8988T (cell line): ENCODE data around the gene C3orf70.

Experiments
- DNase-seq: peaks from one replicate; pipeline ENCODE4 v3.0.0; 2011

Gene C3orf70, protein sequence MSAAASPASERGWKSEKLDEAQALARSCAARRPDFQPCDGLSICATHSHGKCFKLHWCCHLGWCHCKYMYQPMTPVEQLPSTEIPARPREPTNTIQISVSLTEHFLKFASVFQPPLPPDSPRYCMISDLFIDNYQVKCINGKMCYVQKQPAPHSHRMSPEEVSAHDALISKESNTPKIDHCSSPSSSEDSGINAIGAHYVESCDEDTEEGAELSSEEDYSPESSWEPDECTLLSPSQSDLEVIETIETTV

GRCh38 chr3:185152410-185153170, at the start of gene C3orf70:
C3orf70 (minus strand) TSS chr3:185153060; CDS start chr3:185152823, 237 bp downstream.
- DNase-seq = peak; percentile 80

DNA sequence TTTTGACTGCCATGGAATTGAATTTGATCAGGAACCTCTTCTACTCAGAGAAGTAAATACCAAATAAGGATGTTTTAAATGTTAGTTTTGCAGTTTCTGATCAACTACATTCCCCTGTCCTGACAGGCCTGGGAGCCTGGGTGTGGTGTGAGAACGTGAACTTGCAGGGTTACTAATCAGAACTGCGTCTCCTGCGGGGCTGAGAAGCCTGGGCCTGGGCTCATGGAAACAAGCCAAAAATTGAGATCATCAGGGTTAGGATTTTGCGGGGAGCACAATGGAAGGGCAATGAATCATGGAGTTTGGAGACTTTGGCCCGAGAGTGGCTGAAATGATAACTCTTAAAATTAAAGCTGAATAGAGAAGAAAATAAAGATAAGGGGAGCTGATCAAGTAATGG, 47.8 kb upstream of the C3orf70 start:
- no peak for DNase-seq

DNA sequence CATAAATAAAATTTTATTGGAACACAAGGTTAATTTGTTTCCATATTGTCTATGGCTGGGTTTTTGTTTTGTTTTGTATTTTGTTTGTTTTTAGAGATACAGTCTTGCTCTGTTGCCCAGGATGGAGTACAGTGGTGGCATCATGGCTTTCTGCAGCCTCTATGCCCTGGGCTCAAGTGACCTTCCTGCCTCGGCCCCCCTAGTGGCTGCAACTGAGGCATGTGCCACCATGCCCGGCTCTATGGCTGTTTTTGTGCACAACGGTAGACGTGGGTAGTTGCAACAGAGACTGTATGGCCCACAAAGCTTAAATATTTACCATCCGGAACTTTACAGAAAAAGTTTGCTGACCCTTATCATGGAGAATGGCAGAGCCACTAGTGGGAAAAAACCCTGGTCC, 46.8 kb upstream of the C3orf70 start:
- no peak for DNase-seq

DNA sequence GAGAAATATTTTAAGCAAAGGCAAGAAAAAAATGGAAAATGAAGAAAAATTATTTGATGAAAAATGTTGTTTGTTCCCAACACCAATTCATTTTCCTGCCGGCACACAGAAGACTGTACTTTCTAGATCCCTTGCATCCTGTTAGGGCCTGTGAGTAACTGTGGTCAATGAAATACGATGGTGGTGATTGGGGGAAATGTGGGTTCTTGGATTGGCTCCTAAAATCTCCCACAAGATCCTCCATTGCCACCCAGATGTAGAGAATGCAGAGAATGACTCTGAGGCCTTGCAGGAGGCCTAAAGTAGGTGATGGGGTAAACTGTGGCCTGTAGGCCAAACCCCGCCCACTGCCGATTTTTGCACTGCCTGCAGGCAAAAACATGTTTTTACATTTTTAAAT, 46.3 kb upstream of the C3orf70 start:
- no peak for DNase-seq

- DNase-seq = no peak
These were observed 44.2 kb upstream of the C3orf70 start for GRCh38 chr3:185197068-185197467.

DNA sequence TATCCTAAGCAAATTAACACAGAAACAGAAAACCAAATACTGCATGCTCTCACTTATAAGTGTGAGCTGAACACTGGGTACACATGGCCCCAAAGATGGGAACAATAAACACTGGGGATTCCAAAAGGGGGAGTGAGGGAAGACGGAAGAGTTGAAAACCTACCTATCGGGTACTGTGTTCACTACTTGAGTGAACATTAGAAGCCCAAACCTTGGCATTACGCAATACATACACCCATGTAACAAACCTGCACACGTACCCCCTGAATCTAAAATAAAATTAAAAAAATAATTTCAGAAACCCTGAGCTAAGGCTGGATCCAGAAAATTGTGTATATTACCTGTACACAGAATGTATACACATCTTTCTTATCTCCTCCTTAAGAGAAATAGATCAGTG, 42.8 kb upstream of the C3orf70 start:
- DNase-seq = no peak

DNA sequence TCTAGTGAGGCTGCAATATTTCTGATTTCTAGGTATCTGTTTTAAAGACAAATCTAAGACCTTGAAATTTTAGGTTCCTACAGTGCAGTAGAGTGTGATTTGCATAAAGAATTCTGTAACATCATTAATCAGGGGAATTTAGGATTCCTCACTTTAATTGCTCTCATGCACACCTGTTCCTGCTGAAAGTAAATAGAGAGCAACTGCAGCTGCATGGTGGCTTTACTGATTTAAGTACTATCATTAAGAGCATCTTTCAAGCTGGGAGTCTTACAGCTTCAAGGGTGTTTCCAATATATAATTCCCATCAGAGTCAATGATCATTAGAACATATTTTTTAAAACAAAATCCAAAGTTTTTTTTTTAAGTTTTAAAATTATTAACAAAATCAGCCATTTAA, 36.0 kb upstream of the C3orf70 start:
- no peak for DNase-seq

DNA sequence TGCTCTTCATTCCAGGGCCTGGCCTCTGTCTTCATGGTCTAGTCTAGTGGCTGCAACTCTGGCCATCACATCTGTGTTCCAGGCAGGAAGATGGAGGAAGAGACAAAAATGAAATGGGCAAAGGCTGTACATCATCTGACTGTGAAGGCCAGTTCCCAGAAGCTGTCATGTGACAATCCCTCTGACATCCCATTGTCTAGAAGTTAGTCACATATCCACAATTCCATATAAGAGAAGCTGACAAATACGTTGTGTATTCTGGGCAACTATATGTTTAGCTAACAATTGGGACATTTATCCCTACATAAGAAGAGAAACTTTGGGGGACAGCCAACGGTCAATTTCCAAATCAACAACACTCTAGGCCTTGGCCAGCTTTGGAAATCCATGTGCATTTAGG, 34.5 kb upstream of the C3orf70 start:
- no peak for DNase-seq

DNA sequence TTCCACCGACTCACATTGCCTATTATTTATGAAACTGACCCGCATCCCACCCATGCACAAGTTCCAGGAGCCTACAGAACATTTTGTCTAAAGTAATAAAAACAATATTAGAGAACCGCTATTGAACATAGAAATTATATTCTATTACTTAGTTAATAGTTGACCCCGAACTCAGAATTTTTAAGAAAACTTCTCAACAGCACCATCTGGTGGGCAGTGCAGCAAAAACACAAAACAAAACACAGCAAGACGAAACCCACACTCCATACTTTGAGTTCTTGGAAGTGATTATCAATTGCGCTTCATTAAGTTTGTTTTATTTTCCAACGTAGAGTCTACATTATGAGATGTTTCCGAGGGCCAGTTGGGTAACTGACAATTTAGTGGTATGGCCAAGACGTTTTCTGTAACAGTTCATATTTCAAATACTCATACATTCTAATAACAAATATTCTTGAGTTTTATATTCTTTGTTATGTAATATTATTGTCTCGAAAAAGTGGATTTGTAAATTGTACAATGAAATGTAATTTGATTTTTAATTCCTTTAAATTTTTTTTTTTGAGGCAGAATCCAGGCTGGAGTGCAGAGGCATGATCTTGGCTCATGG, 24.0 kb upstream of the C3orf70 start:
- DNase-seq = no peak

GRCh38 chr3:185175370-185175987, 22.6 kb upstream of the C3orf70 start:
- no peak for DNase-seq

DNA sequence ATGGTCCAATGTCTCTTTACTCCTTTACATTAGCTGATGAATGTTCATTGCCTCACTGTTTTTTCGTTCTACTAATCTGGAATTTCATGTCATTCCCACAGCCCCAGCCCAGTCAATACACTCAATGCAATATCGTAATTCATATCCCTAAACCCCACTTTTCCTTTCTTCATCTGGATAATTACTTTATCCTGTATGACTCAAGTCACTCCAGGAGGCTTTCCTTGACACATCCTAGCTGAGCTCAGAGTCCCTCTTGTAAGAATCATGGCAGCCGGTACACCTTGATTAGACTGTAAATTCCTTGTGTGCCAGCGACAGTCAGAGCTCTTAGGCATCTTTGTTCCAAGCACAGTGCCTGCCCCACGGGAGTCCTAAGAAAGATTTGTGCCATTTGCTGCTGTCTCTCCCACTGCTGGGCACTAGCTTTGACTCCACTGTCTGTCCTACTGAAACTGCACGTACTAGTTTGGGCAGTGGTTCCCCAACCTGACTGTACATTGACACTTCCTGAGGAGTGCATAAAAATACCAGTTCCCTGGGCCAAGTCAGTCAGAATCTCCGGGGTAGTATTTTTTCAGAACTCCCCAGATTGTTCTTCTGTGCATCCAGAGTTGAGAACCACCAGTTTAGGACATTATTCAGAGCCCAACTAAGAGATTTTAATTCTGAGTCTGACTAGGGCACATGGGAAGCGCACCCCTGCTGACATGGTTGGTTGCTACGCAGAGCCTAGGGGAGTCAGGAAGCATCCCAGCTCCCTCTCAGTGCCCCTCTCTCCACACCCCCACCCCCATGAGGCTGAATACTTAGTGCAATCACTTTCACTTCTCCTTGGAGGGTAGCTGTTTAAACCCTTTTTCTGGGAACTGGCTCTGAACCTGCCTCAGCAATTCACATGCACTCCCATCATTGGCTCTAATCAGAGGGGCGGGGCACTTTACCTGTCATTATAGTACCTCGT, 19.5 kb upstream of the C3orf70 start:
- no peak for DNase-seq

DNA sequence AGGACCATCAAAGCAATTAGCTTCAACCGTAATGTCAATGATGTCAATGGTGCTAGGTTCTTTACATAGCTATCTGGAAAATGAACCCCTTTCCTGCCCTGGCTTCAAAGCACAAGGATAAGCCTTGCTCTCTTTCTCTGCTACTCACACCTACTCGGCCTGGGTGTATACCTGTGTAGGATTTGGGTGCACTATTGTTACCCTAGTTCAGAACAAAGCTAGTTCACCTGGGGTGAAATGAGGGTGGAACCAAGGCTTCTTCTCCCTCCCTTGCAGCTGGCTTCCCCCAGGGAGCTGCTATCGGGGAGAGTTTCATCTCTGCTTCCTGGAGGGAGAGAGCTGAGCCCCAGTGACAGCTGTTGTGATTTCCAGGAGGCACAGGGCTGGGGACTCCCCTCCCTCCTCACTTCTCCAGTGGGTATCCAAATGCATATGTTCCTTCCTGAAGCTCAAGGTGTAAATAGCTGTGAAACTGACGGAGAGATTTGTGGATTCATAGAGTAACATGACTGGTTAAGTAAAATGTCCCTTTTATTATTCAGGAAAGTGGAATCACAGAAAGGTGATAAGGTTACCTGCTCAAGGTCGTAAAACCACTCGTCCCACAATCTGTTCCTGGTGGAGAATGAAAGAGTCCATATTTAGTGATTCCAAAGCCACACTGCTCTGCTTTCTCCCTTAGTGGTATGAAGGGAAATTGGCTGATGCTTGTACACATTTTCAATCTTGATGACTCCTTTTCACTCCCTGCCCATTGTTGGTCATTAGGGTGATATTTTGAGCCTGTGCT, 11.8 kb upstream of the C3orf70 start:
- DNase-seq = no peak

- DNase-seq = no peak
These were observed 9.8 kb upstream of the C3orf70 start for GRCh38 chr3:185162634-185163033.

DNA sequence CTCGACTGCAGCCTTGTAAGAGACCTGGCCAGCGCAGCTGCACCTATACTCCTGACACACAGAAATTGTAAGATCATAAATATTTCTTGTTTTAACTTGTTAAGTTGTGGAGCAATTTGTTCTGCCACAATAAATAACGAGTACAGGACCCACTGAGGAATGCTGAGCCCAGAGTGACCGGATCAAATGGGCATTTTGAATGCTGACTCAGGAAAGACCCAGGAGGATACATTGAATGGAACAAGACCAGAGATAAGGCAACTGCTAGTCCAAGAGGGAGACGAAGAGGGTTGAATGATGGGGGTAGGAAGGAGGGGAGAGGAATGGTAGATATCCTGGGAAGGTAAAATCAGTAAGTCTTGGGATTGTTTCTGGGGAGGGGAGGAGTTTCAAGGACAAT, 8.9 kb upstream of the C3orf70 start:
- no peak for DNase-seq

- no peak for DNase-seq
These were observed 4.5 kb upstream of the C3orf70 start for GRCh38 chr3:185157347-185157746.

- no peak for DNase-seq
These were observed 2.8 kb upstream of the C3orf70 start for GRCh38 chr3:185155678-185156077.

DNA sequence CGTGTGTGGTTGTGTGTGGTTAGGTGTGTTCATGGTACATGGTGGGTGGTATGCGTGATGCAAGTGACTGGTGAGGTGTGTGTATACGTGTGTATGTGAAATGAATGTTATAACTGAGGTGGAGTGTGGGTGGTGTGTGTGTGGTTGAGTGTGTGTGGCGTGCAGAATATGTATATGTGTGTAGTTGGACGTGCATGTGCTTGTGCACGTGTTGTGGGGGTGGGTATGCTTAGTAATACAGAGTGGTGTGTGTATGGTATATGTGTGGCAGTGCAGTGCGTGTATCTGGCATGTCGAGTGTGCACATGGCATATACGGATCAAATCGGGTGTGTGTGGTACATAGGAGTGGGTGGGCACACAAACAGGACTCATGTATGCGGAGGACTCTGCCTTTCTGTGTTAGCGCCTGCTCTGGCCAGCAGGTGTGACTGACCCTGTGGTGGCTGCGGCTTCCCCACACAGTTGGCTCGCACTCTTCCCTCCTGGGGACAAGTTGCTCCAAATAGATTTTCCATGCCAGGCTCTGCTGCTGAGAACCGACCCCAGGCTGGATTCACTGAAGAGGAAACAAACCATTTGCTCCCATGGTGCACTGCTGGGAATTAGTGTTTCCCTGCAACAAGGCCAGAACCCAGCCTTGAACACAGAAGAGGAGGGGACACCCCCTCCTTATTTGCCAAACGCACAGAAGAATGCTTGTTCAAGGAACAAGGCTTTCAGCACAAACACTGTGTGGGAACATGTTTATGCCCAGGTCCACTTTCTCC, 1.2 kb upstream of the C3orf70 start:
- DNase-seq = no peak

DNA sequence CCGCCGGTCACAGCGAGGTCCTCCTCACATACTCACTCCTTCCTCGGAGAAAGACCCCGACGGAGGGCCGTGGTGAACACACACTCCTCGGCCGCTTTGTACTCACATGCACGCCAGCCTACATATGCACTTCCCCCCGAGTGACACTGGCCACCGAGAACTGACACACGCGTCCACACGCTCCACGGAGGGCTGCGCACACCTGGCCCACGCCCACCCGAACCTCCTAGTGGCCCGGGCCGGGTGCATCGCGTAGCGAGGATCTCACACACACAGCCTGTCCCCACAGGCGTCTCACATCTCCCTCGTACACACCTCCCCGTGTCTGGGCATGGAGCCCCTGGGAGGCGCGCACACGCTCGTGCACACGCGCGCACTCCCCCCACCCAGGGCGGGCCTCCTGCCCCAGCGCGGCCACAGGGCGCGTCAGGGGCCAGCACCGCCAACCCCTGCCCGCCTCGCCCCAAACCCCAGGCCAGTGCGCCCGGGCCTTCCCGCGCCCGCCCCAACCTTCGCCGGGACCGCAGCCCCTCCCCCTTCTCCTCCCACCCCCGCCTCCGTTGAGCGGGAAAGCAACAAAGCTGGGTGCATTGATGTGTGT, 411 bp upstream of the C3orf70 start:
- DNase-seq = peak; percentile 72

DNA sequence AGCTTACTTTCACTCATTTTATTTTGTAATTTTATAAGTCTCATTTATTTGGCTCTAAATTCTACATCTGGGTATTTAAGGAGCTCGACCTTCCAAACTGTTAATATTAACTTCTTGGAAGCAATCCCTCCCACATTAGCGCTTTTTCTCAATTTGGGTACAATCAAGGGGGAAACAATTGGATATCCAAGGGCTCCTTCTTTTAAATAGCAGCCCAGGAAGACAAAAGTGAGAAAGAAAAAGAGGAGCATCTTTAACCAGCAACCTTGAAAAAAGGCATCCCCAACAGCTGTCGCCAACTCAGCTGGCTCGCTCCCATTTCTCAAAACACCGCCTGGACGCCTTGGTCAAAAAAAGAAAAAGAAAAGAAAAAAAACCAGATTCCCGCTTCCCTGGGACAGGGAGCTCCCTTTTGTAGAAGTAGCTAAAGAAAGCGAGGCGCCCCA, 873 bp downstream of the C3orf70 start:
- no peak for DNase-seq
